Peyer's patch (tissue), 4 donors: ENCODE measurements around the gene GARIN5B.

Experiments used
- CTCF ChIP-seq, 6 experiments: fragments of 450-650 bp in 4 of 6; fragments of 200-600 bp in 2 of 6; sonication (generic) in 1 of 6; IDR thresholded peaks; one replicate each; pipeline ENCODE4 v1.5.1; 2017 to 2019; ENCODE audit warnings: antibody characterized with exemption in 6 of 6, mild to moderate bottlenecking in 3 of 6, moderate library complexity in 1 of 6
- POLR2A ChIP-seq, 2 donors: fragments of 450-650 bp; IDR thresholded peaks; one replicate each; pipeline ENCODE4 v1.5.1; 2017; ENCODE audit warnings: antibody characterized with exemption in 2 of 2, mild to moderate bottlenecking in 2 of 2, moderate library complexity in 2 of 2

GRCh38 chr19:55320844-55321419, 42.1 kb downstream of the GARIN5B start:
- TF ChIP-seq CTCF (IDR thresholded peaks at IDR 0.05) (no peak), POLR2A (IDR thresholded peaks at IDR 0.05) (no peak)
